Ecto neural progenitor cell (in vitro differentiated cells): ENCODE measurements around the gene SEC16B.

Experiments
- DNase-seq: peaks from one replicate; pipeline ENCODE4 v3.0.0-alpha.2; 2018; ENCODE audit warnings: low spot score

The SEC16B gene

GRCh38 chr1:177902266-177902665 lies 67.6 kb downstream of the SEC16B start:
- DNase-seq = no peak

GRCh38 chr1:177897998-177898654 lies 71.7 kb downstream of the SEC16B start:
- no peak for DNase-seq

- no peak for DNase-seq
These were observed 72.4 kb downstream of the SEC16B start for GRCh38 chr1:177897281-177897997.
